ENCODE data around the gene PDE7B. TPM values are rescaled to one million over a fixed set of nuclear protein-coding genes. Genes with fewer than 3 reads are reported as not detected.

The PDE7B gene
- total and polyA plus RNA-seq, 4 donors, result 0.75 to 5.2 (median 1.3) TPM

GRCh38 chr6:136171231-136171630 lies 319.7 kb downstream of the PDE7B start:
- peaks cover 0 to 17% (median 13%) of the 10 kb centered on the region in 4 donors for H3K4me1 ChIP-seq (ENCODE audit: control insufficient read depth in 4 of 4, insufficient read depth in 4 of 4, low read length in 3 of 4)

More at GRCh38 chr6:136171231-136171630, 319.7 kb downstream of the PDE7B start:
- WGBS, result 94% methylated on average over 3 of the region's 3 CpGs
- H3K27me3 ChIP-seq (ENCODE audit: control insufficient read depth in 4 of 4, insufficient read depth in 4 of 4, low read length in 3 of 4), result no peaks in the 10 kb centered on the region
- DNase-seq (ENCODE audit: low spot score), result no peak
- no peaks in the 10 kb centered on the region for H3K36me3 ChIP-seq (ENCODE audit: control insufficient read depth in 4 of 4, insufficient read depth in 3 of 4, low read depth in 1 of 4, low read length in 3 of 4)
- TF ChIP-seq REST (IDR thresholded peaks at IDR 0.05), result no peak
- no peak for TF ChIP-seq SP1 (IDR thresholded peaks at IDR 0.05)
- TF ChIP-seq GABPA (IDR thresholded peaks at IDR 0.05 in 1 of 2, conservative IDR thresholded peaks at IDR 0.05 in 1 of 2), result no peak
- TF ChIP-seq FOXA2 (IDR thresholded peaks at IDR 0.05), result no peak
- no peak for TF ChIP-seq ZBTB33 (IDR thresholded peaks at IDR 0.05)
- TF ChIP-seq YY1 (IDR thresholded peaks at IDR 0.05), result no peak
- TF ChIP-seq RXRA (IDR thresholded peaks at IDR 0.05), result no peak
- TF ChIP-seq HNF4A (conservative IDR thresholded peaks at IDR 0.05), result no peak
- no peak for TF ChIP-seq NR2F2 (IDR thresholded peaks at IDR 0.05)
- no peak for TF ChIP-seq MAX (IDR thresholded peaks at IDR 0.05)
- TF ChIP-seq TAF1 (conservative IDR thresholded peaks at IDR 0.05), result no peak
- TF ChIP-seq RAD21 (IDR thresholded peaks at IDR 0.05), result no peak
- no peak for TF ChIP-seq FOXA1 (IDR thresholded peaks at IDR 0.05)
- TF ChIP-seq ATF3 (IDR thresholded peaks at IDR 0.05), result no peak
- TF ChIP-seq CTCF (IDR thresholded peaks at IDR 0.05; ENCODE audit: low read depth, low read length, missing input control), result no peak
- no peak for TF ChIP-seq HNF4G (IDR thresholded peaks at IDR 0.05)
- no peak for TF ChIP-seq EGR1 (IDR thresholded peaks at IDR 0.05; ENCODE audit: low read depth in 2 of 2)
- TF ChIP-seq JUND (IDR thresholded peaks at IDR 0.05), result no peak
- H3K4me3 ChIP-seq (ENCODE audit: low read depth in 1 of 3, low read length in 3 of 3), result no peak overlapping the region
- H3K27ac ChIP-seq (ENCODE audit: low read depth in 1 of 2, low read length in 2 of 2), result no peak overlapping the region
- H3K9ac ChIP-seq (ENCODE audit: low read depth in 1 of 2, low read length in 2 of 2), result no peak overlapping the region
- H3K9me3 ChIP-seq (ENCODE audit: control insufficient read depth in 4 of 4, low read length in 3 of 4), result no peaks in the 10 kb centered on the region
